ENCODE measurements around the gene POC1A.

GRCh38 chr3:52037291-52037690 is 116.9 kb downstream of the POC1A start:
- TF ChIP-seq CTCF (IDR thresholded peaks at IDR 0.05; ENCODE audit: extremely low read depth in 1 of 2, insufficient read depth in 1 of 2, low read depth in 1 of 2, low read length in 2 of 2): no peak
- no peak for TF ChIP-seq MAX (IDR thresholded peaks at IDR 0.05; ENCODE audit: insufficient read depth, insufficient read length)
- no peak for TF ChIP-seq POLR2A (IDR thresholded peaks at IDR 0.05; ENCODE audit: low read depth, low read length)

All from endothelial cell of umbilical vein (primary cell).